Measurements from ENCODE around the gene MMP12. TPM values are rescaled to one million over a fixed set of nuclear protein-coding genes. Genes with fewer than 3 reads are reported as not detected.

The MMP12 gene
- total RNA-seq, 1 experiment from 2014 or later = not detected

DNA sequence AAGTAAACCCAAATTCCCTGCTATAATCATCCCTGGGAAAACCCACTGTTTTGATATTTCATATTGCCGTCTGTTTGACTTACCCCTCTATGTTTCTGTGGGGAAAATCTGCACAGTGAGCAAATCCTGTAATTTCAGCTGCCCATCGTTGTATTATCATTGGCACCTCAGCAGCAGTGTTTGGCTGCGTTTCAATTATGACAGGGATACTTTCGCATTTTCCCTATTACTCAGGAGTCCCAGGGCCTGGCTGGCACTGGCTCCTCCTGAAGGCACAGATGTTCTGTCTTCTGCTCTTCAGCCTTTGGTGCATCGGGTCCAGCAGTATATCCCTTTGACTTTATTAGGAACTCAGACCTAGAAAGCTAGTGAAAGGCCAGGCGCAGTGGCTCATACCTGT is 12.2 kb upstream of the MMP12 start:
- Mint-ChIP-seq H3K9me3 (0 out of 2 replicates have a peak, but pooled peaks cover 7% of the 10 kb centered on the region), H3K27ac (no peak overlapping the region), H3K4me3 (no peak overlapping the region), H3K4me1 (no peaks in the 10 kb centered on the region), H3K36me3 (no peaks in the 10 kb centered on the region), H3K27me3 (ENCODE audit: low read depth) (no peaks in the 10 kb centered on the region)
- ChIA-PET POLR2A (no interaction called here), CTCF (no interaction called here)
- no peak for ATAC-seq
- no peak for DNase-seq (ENCODE audit: low spot score)
- TF ChIP-seq FOXP1 (CRISPR knock-in tag; IDR thresholded peaks at IDR 0.05; ENCODE audit: borderline replicate concordance) (no peak), TEAD4 (CRISPR knock-in tag; IDR thresholded peaks at IDR 0.05) (no peak)

DNA sequence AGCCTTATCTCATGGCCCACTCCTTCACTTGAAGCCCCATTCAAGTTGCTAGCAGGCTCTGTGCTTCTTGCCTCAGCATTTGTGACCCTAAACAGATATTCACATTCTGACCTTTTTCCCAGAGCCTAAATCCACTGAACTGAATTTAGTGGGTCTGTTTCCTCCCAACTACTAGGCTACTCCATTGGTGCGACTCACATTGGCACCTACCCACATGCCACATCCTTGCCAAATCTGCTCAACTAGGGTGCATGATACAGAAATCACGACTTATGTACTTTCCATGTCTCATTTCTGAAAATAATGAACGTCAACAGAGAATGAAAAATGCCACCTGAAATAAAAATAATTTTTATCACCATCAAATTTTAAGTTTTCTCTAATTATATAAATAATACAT is 8.4 kb upstream of the MMP12 start:
- ChIA-PET CTCF (no interaction called here), POLR2A (no interaction called here)
- no peak overlapping the region for H3K27ac Mint-ChIP-seq
- H3K4me3 Mint-ChIP-seq = no peak overlapping the region
- DNase-seq (ENCODE audit: low spot score) (no peak), ATAC-seq (no peak)
- no peaks in the 10 kb centered on the region for H3K4me1 Mint-ChIP-seq
- no peaks in the 10 kb centered on the region for H3K36me3 Mint-ChIP-seq
- H3K27me3 Mint-ChIP-seq (ENCODE audit: low read depth) = no peaks in the 10 kb centered on the region
- 0 out of 2 replicates have a peak, but pooled peaks cover 7% of the 10 kb centered on the region for H3K9me3 Mint-ChIP-seq
- TF ChIP-seq RELA (CRISPR knock-in tag; IDR thresholded peaks at IDR 0.05; ENCODE audit: borderline replicate concordance) = no peak
- TF ChIP-seq, protein P1, sequence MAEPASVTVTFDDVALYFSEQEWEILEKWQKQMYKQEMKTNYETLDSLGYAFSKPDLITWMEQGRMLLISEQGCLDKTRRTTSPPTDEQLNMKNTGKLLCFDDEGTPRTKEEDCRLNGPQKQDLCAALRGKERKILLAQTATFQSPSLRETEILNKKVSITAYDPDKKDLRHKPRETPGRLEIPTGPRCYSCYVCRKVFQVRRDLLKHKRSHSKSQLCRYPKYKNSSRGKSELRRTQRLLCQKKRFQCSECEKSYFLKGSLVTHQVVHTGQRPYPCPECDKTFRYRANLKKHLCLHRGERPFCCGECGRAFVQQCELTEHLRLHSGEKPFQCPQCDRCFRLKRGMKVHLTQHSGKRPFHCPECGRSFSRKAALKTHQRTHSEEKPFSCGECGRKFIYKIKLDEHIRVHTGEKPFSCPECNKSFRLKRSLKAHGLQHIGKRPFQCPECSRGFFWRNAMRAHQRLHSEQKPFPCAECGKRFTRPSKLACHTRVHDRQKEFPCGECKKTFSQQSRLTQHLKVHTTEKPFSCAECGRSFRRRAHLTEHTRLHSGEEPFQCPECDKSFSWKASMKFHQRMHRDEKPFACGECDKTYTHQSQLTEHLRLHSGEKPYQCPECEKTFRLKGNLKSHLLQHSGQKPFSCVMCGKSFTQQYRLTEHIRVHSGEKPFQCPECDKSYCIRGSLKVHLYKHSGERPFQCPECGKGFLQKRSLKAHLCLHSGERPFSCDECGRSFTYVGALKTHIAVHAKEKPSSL (CRISPR knock-in tag; conservative IDR thresholded peaks at IDR 0.05) = no peak

DNA sequence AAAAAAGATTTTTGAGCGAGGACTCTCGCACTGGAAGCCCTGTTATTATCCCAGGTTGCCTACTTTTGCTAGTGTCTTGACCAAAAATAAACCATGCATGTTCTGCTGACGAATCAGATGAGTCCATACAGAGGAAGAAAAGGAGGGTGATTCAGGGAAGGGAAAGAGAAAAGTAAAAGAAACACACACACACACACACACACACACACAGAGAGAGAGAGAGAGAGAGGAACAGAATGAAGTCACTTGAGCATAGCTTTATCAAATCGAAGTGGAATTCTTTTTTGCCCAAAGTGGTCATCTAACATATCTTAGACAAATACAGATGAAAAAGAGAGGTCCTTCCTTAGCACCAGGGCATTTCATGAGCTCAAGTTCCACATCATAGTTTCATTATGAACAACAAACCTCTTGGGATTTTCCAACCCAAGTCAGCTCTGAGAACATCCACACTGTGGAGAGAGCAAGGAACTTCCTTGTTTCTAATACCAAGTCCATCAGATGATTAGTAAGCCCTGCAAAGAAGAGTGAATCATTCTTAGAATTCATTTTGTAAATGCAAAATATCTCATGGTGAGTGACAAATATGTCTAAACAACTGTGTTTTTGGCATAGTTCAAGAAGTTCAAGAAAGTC is 7.7 kb upstream of the MMP12 start:
- H3K9me3 Mint-ChIP-seq = 0 out of 2 replicates have a peak, but pooled peaks cover 7% of the 10 kb centered on the region
- no peaks in the 10 kb centered on the region for H3K36me3 Mint-ChIP-seq
- CTCF ChIA-PET = no interaction called here
- POLR2A ChIA-PET = no interaction called here
- DNase-seq (ENCODE audit: low spot score) (no peak), ATAC-seq (no peak)
- H3K4me3 Mint-ChIP-seq = no peak overlapping the region
- no peak overlapping the region for H3K27ac Mint-ChIP-seq
- no peaks in the 10 kb centered on the region for H3K27me3 Mint-ChIP-seq (ENCODE audit: low read depth)
- no peaks in the 10 kb centered on the region for H3K4me1 Mint-ChIP-seq
- TF ChIP-seq, protein P2, sequence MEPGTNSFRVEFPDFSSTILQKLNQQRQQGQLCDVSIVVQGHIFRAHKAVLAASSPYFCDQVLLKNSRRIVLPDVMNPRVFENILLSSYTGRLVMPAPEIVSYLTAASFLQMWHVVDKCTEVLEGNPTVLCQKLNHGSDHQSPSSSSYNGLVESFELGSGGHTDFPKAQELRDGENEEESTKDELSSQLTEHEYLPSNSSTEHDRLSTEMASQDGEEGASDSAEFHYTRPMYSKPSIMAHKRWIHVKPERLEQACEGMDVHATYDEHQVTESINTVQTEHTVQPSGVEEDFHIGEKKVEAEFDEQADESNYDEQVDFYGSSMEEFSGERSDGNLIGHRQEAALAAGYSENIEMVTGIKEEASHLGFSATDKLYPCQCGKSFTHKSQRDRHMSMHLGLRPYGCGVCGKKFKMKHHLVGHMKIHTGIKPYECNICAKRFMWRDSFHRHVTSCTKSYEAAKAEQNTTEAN (CRISPR knock-in tag; IDR thresholded peaks at IDR 0.05) = no peak
- no peak for TF ChIP-seq NFE2L1 (CRISPR knock-in tag; IDR thresholded peaks at IDR 0.05)
- TF ChIP-seq TEAD1 (CRISPR knock-in tag; IDR thresholded peaks at IDR 0.05) = no peak
- no peak for TF ChIP-seq GABPB1 (CRISPR knock-in tag; IDR thresholded peaks at IDR 0.05)
- TF ChIP-seq SOX15 (CRISPR knock-in tag; IDR thresholded peaks at IDR 0.05) = no peak

DNA sequence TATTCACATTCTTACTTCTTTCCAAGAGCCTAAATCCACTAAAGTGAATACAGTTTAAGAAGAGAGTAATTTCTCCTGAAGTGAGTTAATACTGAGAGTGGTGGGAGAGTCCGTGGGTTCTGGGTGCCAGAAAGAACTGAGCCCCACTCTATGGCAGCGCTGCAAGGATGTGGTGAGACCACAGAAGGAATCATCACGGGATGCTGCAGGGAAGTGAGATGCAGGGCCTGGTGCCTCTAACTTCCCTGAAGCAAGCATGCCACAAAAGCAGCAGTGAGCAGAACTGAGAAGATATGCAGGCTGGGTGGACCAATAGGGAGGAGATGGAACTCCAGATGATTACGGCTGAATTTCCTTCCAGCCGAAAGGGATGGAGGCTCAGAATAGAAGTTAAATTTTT is 5.0 kb upstream of the MMP12 start:
- no peaks in the 10 kb centered on the region for H3K4me1 Mint-ChIP-seq
- ATAC-seq = no peak
- 0 out of 2 replicates have a peak, but pooled peaks cover 7% of the 10 kb centered on the region for H3K9me3 Mint-ChIP-seq
- no peak overlapping the region for H3K27ac Mint-ChIP-seq
- POLR2A ChIA-PET = no interaction called here
- H3K36me3 Mint-ChIP-seq = no peaks in the 10 kb centered on the region
- CTCF ChIA-PET = no interaction called here
- H3K27me3 Mint-ChIP-seq (ENCODE audit: low read depth) = no peaks in the 10 kb centered on the region
- DNase-seq (ENCODE audit: low spot score) = no peak
- no peak overlapping the region for H3K4me3 Mint-ChIP-seq
- TF ChIP-seq FOXP1 (CRISPR knock-in tag; IDR thresholded peaks at IDR 0.05; ENCODE audit: borderline replicate concordance) (no peak), SP1 (CRISPR knock-in tag; conservative IDR thresholded peaks at IDR 0.05) (no peak), SOX15 (CRISPR knock-in tag; IDR thresholded peaks at IDR 0.05) (no peak), ZNF317 (CRISPR knock-in tag; IDR thresholded peaks at IDR 0.05; ENCODE audit: borderline replicate concordance, low read depth) (no peak), TEAD1 (CRISPR knock-in tag; IDR thresholded peaks at IDR 0.05) (no peak), EMX1 (CRISPR knock-in tag; IDR thresholded peaks at IDR 0.05) (no peak), RORB (CRISPR knock-in tag; IDR thresholded peaks at IDR 0.05) (no peak), IRF2 (CRISPR knock-in tag; IDR thresholded peaks at IDR 0.05; ENCODE audit: borderline replicate concordance, low read depth) (no peak), FOXJ3 (CRISPR knock-in tag; IDR thresholded peaks at IDR 0.05; ENCODE audit: borderline replicate concordance) (no peak), ELF4 (CRISPR knock-in tag; IDR thresholded peaks at IDR 0.05; ENCODE audit: low read depth) (no peak), JAZF1 (CRISPR knock-in tag; IDR thresholded peaks at IDR 0.05) (no peak)
- TF ChIP-seq, protein P3, sequence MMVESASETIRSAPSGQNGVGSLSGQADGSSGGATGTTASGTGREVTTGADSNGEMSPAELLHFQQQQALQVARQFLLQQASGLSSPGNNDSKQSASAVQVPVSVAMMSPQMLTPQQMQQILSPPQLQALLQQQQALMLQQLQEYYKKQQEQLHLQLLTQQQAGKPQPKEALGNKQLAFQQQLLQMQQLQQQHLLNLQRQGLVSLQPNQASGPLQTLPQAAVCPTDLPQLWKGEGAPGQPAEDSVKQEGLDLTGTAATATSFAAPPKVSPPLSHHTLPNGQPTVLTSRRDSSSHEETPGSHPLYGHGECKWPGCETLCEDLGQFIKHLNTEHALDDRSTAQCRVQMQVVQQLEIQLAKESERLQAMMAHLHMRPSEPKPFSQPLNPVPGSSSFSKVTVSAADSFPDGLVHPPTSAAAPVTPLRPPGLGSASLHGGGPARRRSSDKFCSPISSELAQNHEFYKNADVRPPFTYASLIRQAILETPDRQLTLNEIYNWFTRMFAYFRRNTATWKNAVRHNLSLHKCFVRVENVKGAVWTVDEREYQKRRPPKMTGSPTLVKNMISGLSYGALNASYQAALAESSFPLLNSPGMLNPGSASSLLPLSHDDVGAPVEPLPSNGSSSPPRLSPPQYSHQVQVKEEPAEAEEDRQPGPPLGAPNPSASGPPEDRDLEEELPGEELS (CRISPR knock-in tag; IDR thresholded peaks at IDR 0.05) = no peak
- TF ChIP-seq, protein P2 (CRISPR knock-in tag; IDR thresholded peaks at IDR 0.05) = no peak
- TF ChIP-seq, protein P4, sequence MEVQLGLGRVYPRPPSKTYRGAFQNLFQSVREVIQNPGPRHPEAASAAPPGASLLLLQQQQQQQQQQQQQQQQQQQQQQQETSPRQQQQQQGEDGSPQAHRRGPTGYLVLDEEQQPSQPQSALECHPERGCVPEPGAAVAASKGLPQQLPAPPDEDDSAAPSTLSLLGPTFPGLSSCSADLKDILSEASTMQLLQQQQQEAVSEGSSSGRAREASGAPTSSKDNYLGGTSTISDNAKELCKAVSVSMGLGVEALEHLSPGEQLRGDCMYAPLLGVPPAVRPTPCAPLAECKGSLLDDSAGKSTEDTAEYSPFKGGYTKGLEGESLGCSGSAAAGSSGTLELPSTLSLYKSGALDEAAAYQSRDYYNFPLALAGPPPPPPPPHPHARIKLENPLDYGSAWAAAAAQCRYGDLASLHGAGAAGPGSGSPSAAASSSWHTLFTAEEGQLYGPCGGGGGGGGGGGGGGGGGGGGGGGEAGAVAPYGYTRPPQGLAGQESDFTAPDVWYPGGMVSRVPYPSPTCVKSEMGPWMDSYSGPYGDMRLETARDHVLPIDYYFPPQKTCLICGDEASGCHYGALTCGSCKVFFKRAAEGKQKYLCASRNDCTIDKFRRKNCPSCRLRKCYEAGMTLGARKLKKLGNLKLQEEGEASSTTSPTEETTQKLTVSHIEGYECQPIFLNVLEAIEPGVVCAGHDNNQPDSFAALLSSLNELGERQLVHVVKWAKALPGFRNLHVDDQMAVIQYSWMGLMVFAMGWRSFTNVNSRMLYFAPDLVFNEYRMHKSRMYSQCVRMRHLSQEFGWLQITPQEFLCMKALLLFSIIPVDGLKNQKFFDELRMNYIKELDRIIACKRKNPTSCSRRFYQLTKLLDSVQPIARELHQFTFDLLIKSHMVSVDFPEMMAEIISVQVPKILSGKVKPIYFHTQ (CRISPR knock-in tag; IDR thresholded peaks at IDR 0.05) = no peak
